GM18502 (cell line): Measurements from ENCODE around the gene CDK2AP2.
"Not testable (repeated sequence)": the region's sequence is repeated elsewhere in the genome, so short reads cannot be mapped to it uniquely, and the experiment has no call there.

Experiments used
- ATAC-seq: cut with Tn5 transposase; IDR thresholded peaks from one replicate; pipeline ENCODE4 v1.9.1; 2021; ENCODE audit warnings: mild to moderate bottlenecking; ENCODE audit not compliant: unreplicated experiment, poor library complexity

The CDK2AP2 gene

GRCh38 chr11:67468759-67469507 lies 39.0 kb downstream of the CDK2AP2 start, which contains the start of gene TMEM134:
TMEM134 (minus strand) TSS chr11:67469251; CDS start chr11:67469192, 59 bp downstream.
- ATAC-seq, result peak; percentile 69

DNA sequence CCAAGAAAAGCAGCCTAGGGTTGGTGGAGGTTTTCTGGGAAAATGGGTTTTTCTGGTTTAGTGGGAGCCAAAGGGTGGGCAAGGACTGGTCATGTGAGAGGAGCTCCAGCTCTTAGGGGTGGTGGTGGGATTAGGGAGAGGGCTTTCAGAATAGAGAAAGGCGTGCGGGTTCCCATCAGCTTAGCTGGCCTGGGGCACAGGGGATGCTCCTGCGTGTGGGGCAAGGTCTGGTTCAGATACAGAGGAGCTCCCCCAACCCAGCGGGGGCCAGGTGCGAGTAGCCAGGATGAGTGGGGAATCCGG lies 39.6 kb downstream of the CDK2AP2 start:
- ATAC-seq, result no peak

- no peak for ATAC-seq
These were observed 39.9 kb downstream of the CDK2AP2 start for GRCh38 chr11:67468056-67468455.

DNA sequence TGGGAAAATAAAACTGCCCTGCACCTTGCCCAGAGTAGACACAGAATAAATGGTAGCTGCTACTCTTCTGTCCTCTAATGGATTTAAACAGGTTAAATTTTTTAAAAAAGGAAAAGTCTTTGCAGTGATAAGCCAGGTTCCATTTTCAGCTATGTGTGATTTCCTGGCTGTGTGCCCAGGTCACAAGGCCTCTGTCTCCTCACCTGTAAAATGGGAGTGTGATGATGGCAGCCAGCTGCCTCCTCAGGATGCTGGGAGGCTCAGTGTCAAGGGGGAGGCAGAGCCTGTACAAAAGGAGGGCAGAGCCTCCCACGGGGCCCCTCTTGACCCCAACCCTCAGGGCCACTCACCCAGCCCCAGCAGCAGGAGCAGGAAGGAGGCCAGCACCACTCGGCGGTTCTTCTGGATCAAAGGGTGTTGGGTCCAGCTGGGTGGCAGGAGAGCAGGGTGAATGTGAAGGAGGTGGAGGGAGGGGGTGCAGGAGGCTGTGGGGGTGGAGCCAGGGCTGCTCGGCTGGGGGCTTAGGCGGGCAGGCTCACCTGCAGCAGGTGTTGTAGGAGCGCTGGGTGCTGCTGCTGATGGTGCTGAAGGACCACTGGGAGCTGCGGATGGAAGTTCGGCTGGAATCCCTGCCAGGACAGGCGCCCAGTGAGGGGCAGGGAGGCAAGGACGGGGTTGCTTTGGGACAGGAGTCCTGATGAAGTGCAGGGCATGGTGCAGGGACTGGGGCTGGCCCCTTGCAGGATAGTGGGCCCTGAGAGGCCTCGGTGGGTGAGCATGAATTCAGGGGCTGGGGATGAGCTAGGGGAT lies 40.8 kb downstream of the CDK2AP2 start:
- ATAC-seq, result no peak

GRCh38 chr11:67466367-67466766 lies 41.6 kb downstream of the CDK2AP2 start:
- ATAC-seq, result no peak

DNA sequence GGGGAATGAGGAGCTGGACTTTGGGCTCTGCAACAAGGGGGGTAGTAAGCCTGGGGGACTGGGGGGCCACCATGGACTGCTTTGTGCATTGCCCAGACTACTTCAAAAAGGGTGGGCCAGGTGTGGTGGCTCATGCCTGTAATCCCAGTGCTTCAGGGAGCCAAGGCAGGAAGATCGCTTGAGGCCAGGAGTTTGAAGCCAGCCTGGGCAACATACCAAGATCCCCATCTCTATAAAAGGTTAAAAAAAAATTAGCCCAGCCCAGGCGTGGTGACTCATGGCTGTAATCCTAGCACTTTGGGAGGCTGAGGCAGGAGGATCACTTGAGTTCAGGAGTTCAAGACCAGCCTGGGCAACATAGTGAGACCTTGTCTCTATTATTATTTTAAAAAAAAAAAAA lies 42.4 kb downstream of the CDK2AP2 start:
- not testable (repeated sequence) for ATAC-seq

DNA sequence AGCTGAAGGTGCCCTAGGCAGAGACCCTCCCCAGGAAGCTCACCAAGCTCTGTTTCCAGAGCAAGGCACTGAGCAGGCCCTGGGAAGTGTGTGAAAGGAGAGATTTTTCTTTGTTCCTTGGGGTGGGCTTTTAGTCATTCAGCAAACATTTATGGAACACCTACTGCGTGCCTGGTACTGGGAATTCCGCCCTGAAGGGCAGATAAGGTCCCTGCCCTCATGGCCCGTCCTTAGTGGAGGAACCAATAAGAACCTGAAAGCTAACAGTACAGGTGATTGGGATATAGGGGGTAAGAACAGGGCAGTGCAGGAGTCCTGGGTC lies 42.8 kb downstream of the CDK2AP2 start:
- ATAC-seq, result no peak

GRCh38 chr11:67464411-67465188 lies 43.4 kb downstream of the CDK2AP2 start:
- ATAC-seq, result peak; percentile 62

DNA sequence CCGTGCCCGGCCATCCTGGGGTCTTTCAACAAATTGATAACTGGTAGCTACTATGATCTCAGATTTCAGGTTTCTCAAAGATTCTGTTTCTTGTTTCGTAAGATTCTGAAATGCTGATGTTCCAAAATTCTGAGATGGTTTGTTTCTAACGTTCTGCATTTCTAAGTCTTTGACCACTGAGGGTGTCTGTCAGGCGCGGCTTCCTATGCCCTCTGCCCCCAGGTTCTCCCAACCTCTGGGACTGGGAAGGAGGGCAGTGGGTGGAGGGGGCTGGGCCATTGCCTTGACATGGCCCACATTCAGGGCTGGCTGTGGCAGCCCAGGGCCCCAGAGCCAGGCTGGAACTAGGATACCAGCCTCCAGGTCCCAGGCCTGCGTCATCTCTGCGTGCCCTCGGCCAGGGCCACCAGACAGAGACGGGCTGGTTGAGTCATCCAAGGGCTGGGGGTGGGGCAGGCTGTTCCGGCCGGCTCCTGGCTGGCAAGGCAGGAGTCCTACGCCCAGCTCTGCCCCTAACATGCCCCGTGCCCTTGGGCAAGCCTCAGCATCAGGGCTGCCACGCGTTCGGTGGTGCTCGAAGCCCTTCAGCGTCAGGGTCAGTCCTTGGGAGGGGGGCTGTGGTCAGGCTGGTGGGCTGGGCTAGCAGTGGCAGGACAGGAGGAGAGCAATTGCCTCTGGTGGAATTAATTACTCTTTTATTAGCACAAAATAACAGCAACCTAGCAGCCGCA lies 44.1 kb downstream of the CDK2AP2 start:
- no peak for ATAC-seq

DNA sequence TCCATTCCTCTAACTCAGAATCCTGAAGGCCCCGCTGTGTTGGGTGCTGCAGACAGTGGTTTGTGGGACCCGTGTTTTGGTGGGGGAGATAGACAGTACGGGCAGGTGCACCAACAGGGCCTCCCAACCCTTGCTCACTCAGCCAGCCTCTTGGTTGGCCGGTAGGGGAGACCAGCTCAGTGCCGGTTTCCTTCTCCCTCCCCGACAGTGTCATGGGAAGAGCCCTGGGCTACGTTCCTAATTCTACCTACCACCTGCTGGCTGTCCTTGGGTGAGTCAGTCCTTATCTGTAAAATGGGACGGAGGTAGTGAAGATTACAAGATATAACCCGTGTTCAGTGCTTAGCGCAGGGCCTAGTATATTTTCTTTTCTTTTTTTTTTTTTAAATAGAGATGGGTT lies 44.8 kb downstream of the CDK2AP2 start:
- no peak for ATAC-seq

GRCh38 chr11:67458266-67458665 lies 49.7 kb downstream of the CDK2AP2 start:
- ATAC-seq, result no peak

DNA sequence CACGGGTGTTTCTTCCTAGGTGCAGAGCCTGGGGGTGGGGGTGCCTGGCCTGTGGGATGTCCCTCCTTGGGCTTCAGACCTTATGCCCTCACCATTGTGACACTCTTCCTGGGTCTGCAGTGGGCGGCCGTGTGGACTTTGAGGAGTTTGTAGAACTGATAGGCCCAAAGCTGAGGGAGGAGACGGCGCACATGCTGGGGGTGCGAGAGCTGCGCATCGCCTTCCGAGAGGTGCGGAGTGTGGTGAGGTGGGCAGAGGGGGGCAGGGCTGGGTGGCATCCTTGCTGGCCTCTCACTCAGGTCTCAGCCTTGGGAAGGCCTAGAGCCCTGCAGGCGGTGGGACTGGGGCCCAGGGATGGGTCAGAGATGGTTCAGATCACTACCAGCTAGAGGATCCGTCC lies 50.5 kb downstream of the CDK2AP2 start:
- ATAC-seq, result no peak
